Transverse colon (tissue), 4 donors: Measurements from ENCODE around the gene ITGB3BP.

Source experiments
- CTCF ChIP-seq, 5 experiments: fragments of 200-600 bp in 3 of 5; fragments of 450-650 bp in 2 of 5; sonication (generic) in 3 of 5; IDR thresholded peaks; 1 replicate in 2 of 5; 2 replicates in 3 of 5; pipeline ENCODE4 v1.5.1; 2016 to 2017; ENCODE audit warnings: antibody characterized with exemption in 5 of 5, inconsistent platforms in 3 of 5, mild to moderate bottlenecking in 2 of 5, moderate library complexity in 1 of 5
- POLR2A ChIP-seq: fragments of 450-650 bp; IDR thresholded peaks from one replicate; pipeline ENCODE4 v1.6.1; 2016; ENCODE audit warnings: antibody characterized with exemption, mild to moderate bottlenecking, moderate library complexity
- POLR2AphosphoS5 ChIP-seq, 3 donors: sonication (generic); formaldehyde crosslinking; IDR thresholded peaks; one replicate each; pipeline ENCODE4 v1.6.1; 2016; ENCODE audit warnings: antibody characterized with exemption in 3 of 3

GRCh38 chr1:63545780-63546179, 22.8 kb upstream of the ITGB3BP start:
- no peak for TF ChIP-seq POLR2AphosphoS5 (IDR thresholded peaks at IDR 0.05)
- TF ChIP-seq CTCF (IDR thresholded peaks at IDR 0.05) = no peak
- TF ChIP-seq POLR2A = no peak
